Stimulated activated CD4-positive, alpha-beta T cell treated with anti-CD3 and anti-CD28 coated beads, Interleukin-4, amount 100 ng/mL, for 1 hour (primary cell): ENCODE data around the gene MYCBP.
"Not testable (repeated sequence)": the region's sequence is repeated elsewhere in the genome, so short reads cannot be mapped to it uniquely, and the experiment has no call there.

ENCODE experiments used
- DNase-seq: peaks from one replicate; pipeline ENCODE4 v3.0.0-alpha.2; 2020

The MYCBP gene

DNA sequence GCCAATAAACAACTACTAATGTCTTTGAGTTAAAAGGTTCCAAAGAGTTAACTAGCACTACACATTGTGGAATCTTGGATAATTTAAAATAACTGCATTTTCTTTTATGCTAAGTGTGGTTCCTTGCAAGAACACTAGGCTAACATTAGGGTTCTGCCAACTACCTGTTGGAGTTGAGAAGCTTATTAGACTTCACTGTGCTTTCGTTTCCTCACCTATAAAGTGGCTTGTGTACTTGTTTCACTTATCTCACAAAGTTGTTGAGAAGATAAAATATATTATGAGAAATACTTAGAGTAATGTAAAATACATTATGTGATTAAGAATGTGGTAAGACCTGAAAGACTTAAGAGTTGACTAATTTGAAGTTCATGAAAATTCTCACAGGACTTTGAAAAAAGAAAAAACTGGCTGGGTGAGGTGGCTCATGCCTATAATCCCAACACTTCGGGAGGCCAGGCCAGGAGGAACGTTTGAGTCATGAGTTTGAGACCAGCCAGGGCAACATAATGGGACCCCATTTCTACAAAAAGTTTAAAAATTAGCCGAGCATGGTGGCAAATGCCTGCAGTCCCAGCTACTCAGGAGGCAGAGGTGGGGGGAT lies 7.9 kb downstream of the MYCBP start:
- no peak for DNase-seq

GRCh38 chr1:38860454-38860795 lies 12.7 kb downstream of the MYCBP start:
- DNase-seq: no peak

- peak; percentile 98 for DNase-seq
Measured at GRCh38 chr1:38859561-38860453, 13.3 kb downstream of the MYCBP start, which contains the start of gene RRAGC. Gene RRAGC, minus strand, starts transcription at chr1:38859772. Its CDS starts 126 bp downstream, at chr1:38859646.

DNA sequence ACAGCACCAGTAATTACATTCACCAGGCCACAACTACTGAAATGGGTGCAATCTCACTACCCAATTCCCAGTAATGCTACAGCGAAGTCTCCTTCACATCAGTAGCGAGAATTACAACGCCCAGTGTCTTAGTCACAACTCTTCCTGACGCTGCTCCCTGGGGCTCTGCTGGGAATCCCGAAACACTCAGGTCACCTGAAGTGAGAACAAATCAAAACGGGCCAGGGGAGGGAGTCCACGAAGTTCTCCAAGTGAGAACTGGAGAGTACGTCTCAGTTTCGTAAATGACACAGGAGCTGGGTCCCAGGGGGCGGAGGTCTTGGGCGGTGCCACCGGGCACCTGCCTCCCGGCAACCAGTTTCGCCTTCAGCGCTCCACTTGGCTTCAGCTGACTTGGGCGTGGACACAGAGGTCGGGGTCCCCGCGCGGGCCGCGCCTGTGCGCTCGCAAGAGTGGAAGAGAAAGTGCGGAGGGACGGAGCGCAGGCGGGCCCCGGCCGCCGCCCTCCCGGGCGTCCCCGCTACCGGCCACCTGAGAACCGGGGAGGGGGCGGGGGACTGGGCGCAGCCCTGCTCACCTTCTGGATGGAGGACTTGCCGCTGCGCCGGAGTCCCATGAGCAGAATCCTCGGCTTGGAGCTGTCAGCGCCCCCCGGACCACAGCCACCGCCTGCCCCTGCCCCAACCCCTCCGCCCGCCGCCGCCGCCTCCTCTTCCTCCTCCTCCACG lies 14.2 kb downstream of the MYCBP start:
- peak; percentile 54 for DNase-seq

DNA sequence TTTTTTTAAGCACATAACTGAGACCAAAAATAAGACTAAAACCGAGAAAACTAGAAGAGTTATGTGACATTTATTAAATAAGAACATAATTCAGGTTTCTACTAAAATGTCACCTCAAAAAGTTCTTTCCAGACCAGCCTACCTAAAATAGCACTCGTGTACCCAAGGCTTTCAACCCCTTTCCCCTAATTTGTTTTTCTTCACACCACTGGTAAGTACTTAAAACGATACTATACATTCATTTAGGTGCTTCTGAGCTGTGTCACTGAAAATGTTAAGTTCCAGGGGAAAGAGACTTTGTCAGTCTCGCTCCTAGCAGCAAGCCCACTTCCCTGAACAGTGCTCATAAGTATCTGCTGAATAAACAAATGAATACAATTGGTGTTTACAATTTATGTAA lies 20.4 kb downstream of the MYCBP start:
- DNase-seq: no peak

- DNase-seq: no peak
Measured at GRCh38 chr1:38848071-38848470, 25.1 kb downstream of the MYCBP start.

DNA sequence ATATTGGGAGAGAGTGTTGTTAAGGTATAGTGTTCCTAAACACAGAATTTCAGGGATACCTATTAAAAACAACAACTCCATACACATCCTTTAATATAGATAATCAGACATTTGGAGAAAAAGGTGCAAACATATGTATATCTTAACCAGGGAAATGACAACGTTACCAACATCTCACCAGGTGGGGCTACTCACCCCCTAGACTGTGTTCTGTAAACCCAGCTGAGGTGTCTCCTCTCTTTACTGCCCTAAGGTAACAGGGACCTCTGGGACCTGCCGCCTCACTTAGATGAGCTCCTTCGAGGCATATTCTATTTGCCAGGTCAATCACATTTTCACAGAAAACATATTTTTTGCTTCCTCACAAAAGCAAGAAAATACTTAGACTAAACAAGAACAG lies 26.9 kb downstream of the MYCBP start:
- no peak for DNase-seq

GRCh38 chr1:38845088-38845487 lies 28.1 kb downstream of the MYCBP start:
- DNase-seq: not testable (repeated sequence)

GRCh38 chr1:38840281-38840680 lies 32.9 kb downstream of the MYCBP start:
- DNase-seq: no peak

DNA sequence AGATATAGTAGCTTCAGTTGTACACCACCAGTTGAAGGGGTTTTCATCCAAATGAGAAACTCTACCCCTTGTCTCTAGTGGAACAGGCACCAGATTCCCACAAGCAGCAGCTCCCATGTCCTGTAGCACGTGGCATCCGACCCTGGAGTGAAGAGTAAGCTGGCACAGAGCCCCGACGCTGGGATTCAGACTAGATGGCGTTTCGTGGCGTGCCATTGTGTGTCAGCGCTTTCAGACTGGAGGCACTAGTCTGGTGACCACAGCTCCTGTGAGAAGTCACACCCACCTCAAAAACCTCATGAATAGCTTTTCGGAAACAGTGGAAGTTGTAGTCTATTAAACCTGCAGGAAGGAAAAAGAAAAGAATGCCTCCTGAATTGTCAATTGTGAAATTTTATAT lies 33.8 kb downstream of the MYCBP start:
- no peak for DNase-seq

- DNase-seq: not testable (repeated sequence)
Measured at GRCh38 chr1:38836316-38836715, 36.8 kb downstream of the MYCBP start.

GRCh38 chr1:38834937-38835827 lies 38.0 kb downstream of the MYCBP start:
- DNase-seq: no peak

GRCh38 chr1:38834221-38834782 lies 38.8 kb downstream of the MYCBP start:
- no peak for DNase-seq

GRCh38 chr1:38833146-38833545 lies 40.0 kb downstream of the MYCBP start:
- no peak for DNase-seq

GRCh38 chr1:38832370-38832734 lies 40.8 kb downstream of the MYCBP start:
- no peak for DNase-seq

GRCh38 chr1:38831731-38832369 lies 41.3 kb downstream of the MYCBP start:
- DNase-seq: no peak

DNA sequence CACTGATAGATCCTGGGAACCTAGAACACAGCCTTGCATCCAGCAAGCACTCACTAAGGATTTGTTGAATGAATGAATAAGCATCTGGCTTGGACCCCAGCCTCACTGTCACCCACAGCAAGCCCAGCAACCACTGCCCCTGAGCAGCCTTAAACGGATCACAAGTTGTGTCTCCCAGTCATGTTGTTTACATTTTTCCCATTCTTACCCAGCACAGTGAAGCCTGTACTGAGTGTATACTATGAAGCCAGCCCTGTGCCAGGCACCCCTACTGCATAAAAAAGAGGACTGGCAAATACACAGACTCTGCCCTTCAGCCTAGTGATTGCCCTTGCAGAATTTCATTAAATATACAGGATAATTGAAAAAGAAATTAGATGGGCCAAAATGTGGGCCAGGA lies 43.8 kb downstream of the MYCBP start:
- no peak for DNase-seq

- DNase-seq: no peak
Measured at GRCh38 chr1:38827318-38827717, 45.8 kb downstream of the MYCBP start.

DNA sequence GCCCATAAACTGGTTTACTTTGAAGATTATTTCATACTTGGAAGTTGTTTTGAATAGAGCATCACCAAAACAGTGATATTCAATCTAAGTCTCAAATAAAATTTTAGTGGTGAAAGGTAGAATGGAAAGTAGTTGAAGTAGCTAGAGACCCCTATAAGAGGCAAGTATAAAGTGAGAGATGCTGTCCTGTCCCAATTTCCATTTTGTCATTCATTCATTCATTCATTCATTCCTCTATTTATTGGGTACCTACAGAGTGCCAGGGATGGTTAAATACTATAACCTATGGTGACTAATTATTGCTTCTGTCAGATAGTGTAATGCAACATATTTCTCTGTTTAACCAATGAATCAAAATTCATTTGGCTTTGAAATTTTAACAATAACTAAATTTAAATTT lies 46.3 kb downstream of the MYCBP start:
- DNase-seq: no peak

DNA sequence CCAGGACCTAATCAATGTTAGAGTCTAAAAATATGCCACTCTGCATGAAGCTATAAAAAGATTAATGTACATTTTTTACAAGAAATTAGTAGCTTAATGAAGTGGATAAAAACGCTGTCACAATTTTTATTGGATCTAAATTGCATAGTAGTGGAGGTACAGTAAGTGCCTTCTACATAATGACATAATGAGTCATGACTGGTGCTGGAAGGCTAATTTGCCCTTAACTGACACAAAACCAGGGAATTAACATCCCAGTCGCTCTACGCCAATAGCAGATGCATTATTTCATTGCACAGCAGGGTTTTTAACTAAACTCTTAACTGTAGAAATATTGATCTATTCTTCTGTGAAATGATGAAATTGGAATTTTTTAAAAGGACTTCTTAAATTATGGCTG lies 46.9 kb downstream of the MYCBP start:
- DNase-seq: no peak

DNA sequence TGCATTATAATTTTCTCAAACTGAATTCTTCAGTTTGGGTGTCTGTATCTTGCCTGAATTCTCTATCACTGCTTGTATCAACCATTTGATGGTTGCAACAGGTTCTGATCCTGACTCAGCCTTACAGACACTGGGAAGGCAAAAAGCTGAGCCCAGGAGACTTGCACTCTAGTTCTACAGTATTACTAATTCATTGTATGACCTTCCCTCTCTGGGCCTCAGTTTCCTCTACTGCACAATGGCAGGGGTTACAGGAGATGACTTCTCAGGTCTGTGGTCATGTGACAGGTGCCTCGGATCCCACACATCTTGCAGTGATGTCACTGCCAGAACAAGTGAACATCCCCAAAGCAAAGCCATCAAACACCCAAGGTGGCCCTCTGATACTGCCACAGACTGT lies 52.3 kb downstream of the MYCBP start:
- no peak for DNase-seq

DNA sequence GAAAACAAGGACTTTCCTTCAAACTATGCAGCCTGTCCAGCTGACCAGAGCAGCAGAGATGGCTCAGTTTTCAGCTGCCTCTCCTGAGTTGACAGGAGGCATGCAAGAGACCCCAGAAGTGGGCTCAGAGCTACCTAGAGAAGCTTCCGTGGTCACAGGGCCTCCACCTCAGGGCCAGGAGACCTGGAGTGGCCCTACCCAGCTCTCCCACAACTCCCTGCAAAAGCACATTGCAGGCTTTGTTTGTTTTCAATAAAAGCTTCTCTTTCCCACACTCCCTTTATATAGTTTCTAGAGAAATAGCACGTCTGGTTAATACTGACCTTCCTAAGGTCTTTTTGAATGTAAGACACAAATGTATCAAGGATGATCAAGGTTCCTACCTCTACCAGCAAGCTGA lies 53.6 kb downstream of the MYCBP start:
- no peak for DNase-seq
